Smooth muscle cell (in vitro differentiated cells): ENCODE measurements around the gene LEPR. TPM values are rescaled to one million over a fixed set of nuclear protein-coding genes. Genes with fewer than 3 reads are reported as not detected.

Experiments
- DNase-seq: peaks from one replicate; lab custom pipeline; 2025; ENCODE audit not compliant: unreplicated experiment; lab: John Stamatoyannopoulos, UW
- H2AFZ ChIP-seq: fragments of 200-600 bp; sonication (generic); 2 replicates; pipeline ENCODE4 v1.6.0; 2016; ENCODE audit warnings: antibody characterized with exemption, low read depth, mild to moderate bottlenecking
- H3F3A ChIP-seq: fragments of 200-600 bp; sonication (generic); 2 replicates; pipeline ENCODE4 v1.6.0; 2017; ENCODE audit warnings: antibody characterized with exemption, low read depth
- H3K27ac ChIP-seq: fragments of 200-600 bp; sonication (generic); 2 replicates; pipeline ENCODE4 v1.5.1; 2016; ENCODE audit warnings: low read depth, mild to moderate bottlenecking
- H3K27me3 ChIP-seq: fragments of 200-600 bp; sonication (generic); 2 replicates; pipeline ENCODE4 v1.6.1; 2016; ENCODE audit warnings: low read depth, mild to moderate bottlenecking
- H3K36me3 ChIP-seq: fragments of 200-600 bp; sonication (generic); 2 replicates; pipeline ENCODE4 v1.5.1; 2016; ENCODE audit warnings: low read depth
- H3K4me1 ChIP-seq: fragments of 200-600 bp; sonication (generic); 2 replicates; pipeline ENCODE4 v1.5.1; 2016; ENCODE audit warnings: low read depth
- H3K4me2 ChIP-seq: fragments of 200-600 bp; sonication (generic); 2 replicates; pipeline ENCODE4 v1.6.0; 2016; ENCODE audit warnings: mild to moderate bottlenecking
- H3K4me3 ChIP-seq: fragments of 200-600 bp; sonication (generic); 2 replicates; pipeline ENCODE4 v1.5.1; 2016; ENCODE audit warnings: mild to moderate bottlenecking
- H3K79me2 ChIP-seq: fragments of 200-600 bp; sonication (generic); 2 replicates; pipeline ENCODE4 v1.6.0; 2016; ENCODE audit warnings: low read depth, mild to moderate bottlenecking
- H3K9ac ChIP-seq: fragments of 200-600 bp; sonication (generic); 2 replicates; pipeline ENCODE4 v1.6.0; 2016; ENCODE audit warnings: low read depth
- H3K9me3 ChIP-seq: fragments of 200-600 bp; sonication (generic); replicated peaks from 2 replicates; pipeline ENCODE4 v1.5.1; 2016; ENCODE audit warnings: low read depth
- H4K20me1 ChIP-seq: fragments of 200-600 bp; sonication (generic); 2 replicates; pipeline ENCODE4 v1.6.0; 2016; ENCODE audit warnings: low read depth
- CTCF ChIP-seq: fragments of 200-600 bp; sonication (generic); IDR thresholded peaks from 2 replicates; pipeline ENCODE4 v1.5.1; 2017; ENCODE audit warnings: borderline replicate concordance, mild to moderate bottlenecking, antibody characterized with exemption; ENCODE audit not compliant: insufficient read depth, poor library complexity, severe bottlenecking
- WGBS: methylation state at CpG from one replicate; pipeline ENCODE4 v1.1.7; 2016; ENCODE audit warnings: low lambda C conversion rate; 5-methylcytosine and 5-hydroxymethylcytosine counted together
- polyA plus RNA-seq: library from polyadenylated mRNA; unstranded; fragments of >200 nt; fragmentation: Nextera tagmentation; extraction: Ambion mirVana; gene quantifications from 2 replicates; pipeline ENCODE4 v1.2.1, GENCODE V29; 2016
- total RNA-seq: library from RNA; depleted of rRNA; stranded (reverse); fragments of >200 nt; gene quantifications from 2 replicates; pipeline ENCODE4 v1.2.3, GENCODE V29; 2014

The LEPR gene
- total and polyA plus RNA-seq, 2 experiments from 2014 or later: 9.3 to 15.1 TPM

GRCh38 chr1:65387821-65388220 is 32.6 kb upstream of the LEPR start:
- Histone ChIP-seq H4K20me1 (no peaks in the 10 kb centered on the region), H3K36me3 (no peaks in the 10 kb centered on the region), H3K4me3 (no peak overlapping the region), H3F3A (no peaks in the 10 kb centered on the region), H3K9ac (no peak overlapping the region), H3K4me2 (no peak overlapping the region), H3K4me1 (no peaks in the 10 kb centered on the region), H3K79me2 (no peaks in the 10 kb centered on the region), H3K27me3 (no peaks in the 10 kb centered on the region), H3K27ac (no peak overlapping the region), H2AFZ (no peak overlapping the region), H3K9me3 (no peaks in the 10 kb centered on the region)
- 90% methylated on average over 2 of the region's 2 CpGs for WGBS
- TF ChIP-seq CTCF: no peak
- DNase-seq: no peak

GRCh38 chr1:65388908-65389695 is 31.4 kb upstream of the LEPR start:
- H3K27ac ChIP-seq: no peak overlapping the region
- WGBS: 78% methylated on average over 3 of the region's 3 CpGs
- no peak overlapping the region for H3K4me3 ChIP-seq
- H3K9me3 ChIP-seq: no peaks in the 10 kb centered on the region
- no peak overlapping the region for H3K9ac ChIP-seq
- no peak for TF ChIP-seq CTCF
- H3K36me3 ChIP-seq: no peaks in the 10 kb centered on the region
- no peak overlapping the region for H3K4me2 ChIP-seq
- no peaks in the 10 kb centered on the region for H3K4me1 ChIP-seq
- DNase-seq: no peak
- no peaks in the 10 kb centered on the region for H3K27me3 ChIP-seq
- no peaks in the 10 kb centered on the region for H3K79me2 ChIP-seq
- H3F3A ChIP-seq: no peaks in the 10 kb centered on the region
- no peak overlapping the region for H2AFZ ChIP-seq
- H4K20me1 ChIP-seq: no peaks in the 10 kb centered on the region

GRCh38 chr1:65392497-65392896 is 28.0 kb upstream of the LEPR start:
- no peaks in the 10 kb centered on the region for H3K4me1 ChIP-seq
- H3K27me3 ChIP-seq: no peaks in the 10 kb centered on the region
- H4K20me1 ChIP-seq: no peaks in the 10 kb centered on the region
- WGBS: 97% methylated on average over 7 of the region's 7 CpGs
- no peaks in the 10 kb centered on the region for H3F3A ChIP-seq
- H3K9me3 ChIP-seq: no peaks in the 10 kb centered on the region
- H3K4me2 ChIP-seq: no peak overlapping the region
- DNase-seq: no peak
- no peaks in the 10 kb centered on the region for H3K36me3 ChIP-seq
- TF ChIP-seq CTCF: no peak
- no peak overlapping the region for H2AFZ ChIP-seq
- no peak overlapping the region for H3K27ac ChIP-seq
- H3K79me2 ChIP-seq: no peaks in the 10 kb centered on the region
- H3K9ac ChIP-seq: no peak overlapping the region
- H3K4me3 ChIP-seq: no peak overlapping the region

GRCh38 chr1:65393347-65393746 is 27.1 kb upstream of the LEPR start:
- no peak overlapping the region for H3K9ac ChIP-seq
- TF ChIP-seq CTCF: no peak
- H3K9me3 ChIP-seq: no peaks in the 10 kb centered on the region
- H3K27me3 ChIP-seq: no peaks in the 10 kb centered on the region
- no peaks in the 10 kb centered on the region for H4K20me1 ChIP-seq
- peak overlapping the region; percentile 4 for H3K27ac ChIP-seq
- no peak overlapping the region for H3K4me2 ChIP-seq
- no peaks in the 10 kb centered on the region for H3K79me2 ChIP-seq
- no peak overlapping the region for H2AFZ ChIP-seq
- no peak for DNase-seq
- WGBS: 91% methylated on average over 2 of the region's 2 CpGs
- no peaks in the 10 kb centered on the region for H3K36me3 ChIP-seq
- no peaks in the 10 kb centered on the region for H3F3A ChIP-seq
- no peaks in the 10 kb centered on the region for H3K4me1 ChIP-seq
- H3K4me3 ChIP-seq: no peak overlapping the region
